Small intestine (tissue), 7 donors: ENCODE data around the gene NOP9. TPM values are rescaled to one million over a fixed set of nuclear protein-coding genes. Genes with fewer than 3 reads are reported as not detected.
"Not testable (repeated sequence)": the region's sequence is repeated elsewhere in the genome, so short reads cannot be mapped to it uniquely, and the experiment has no call there.

ENCODE experiments used
- DNase-seq, 2 donors: peaks; one replicate each; pipeline versions ENCODE4 v3.0.0 to v3.0.0-alpha.2; 2013
- FAIRE-seq: peaks from 2 replicates; lab custom pipeline; 2012; peaks lifted over from hg19 to GRCh38; lab: Jason Lieb, UNC
- H3K27ac ChIP-seq, 3 donors: one replicate each; pipeline ENCODE4 v1.5.1; 2013; ENCODE audit warnings: low read length in 2 of 3, mild to moderate bottlenecking in 2 of 3, control low read depth in 1 of 3, inconsistent platforms in 1 of 3, low read depth in 1 of 3, moderate library complexity in 1 of 3
- H3K27me3 ChIP-seq, 3 donors: one replicate each; pipeline ENCODE4 v1.6.1; 2013; ENCODE audit warnings: low read length in 3 of 3, inconsistent platforms in 1 of 3; ENCODE audit not compliant: control insufficient read depth in 3 of 3, insufficient read depth in 3 of 3
- H3K36me3 ChIP-seq, 3 donors: one replicate each; pipeline ENCODE4 v1.6.1; 2013; ENCODE audit warnings: low read length in 3 of 3, inconsistent platforms in 1 of 3, low read depth in 1 of 3, mild to moderate bottlenecking in 1 of 3, moderate library complexity in 1 of 3; ENCODE audit not compliant: control insufficient read depth in 3 of 3, insufficient read depth in 2 of 3
- H3K4me1 ChIP-seq, 3 donors: one replicate each; pipeline ENCODE4 v1.6.1; 2013; ENCODE audit warnings: low read length in 2 of 3, inconsistent platforms in 1 of 3, low read depth in 1 of 3, mild to moderate bottlenecking in 1 of 3, moderate library complexity in 1 of 3; ENCODE audit not compliant: control insufficient read depth in 3 of 3, insufficient read depth in 2 of 3
- H3K4me3 ChIP-seq, 3 donors: one replicate each; pipeline ENCODE4 v1.5.1; 2013; ENCODE audit warnings: low read length in 3 of 3, control low read depth in 1 of 3, inconsistent platforms in 1 of 3, low read depth in 1 of 3, mild to moderate bottlenecking in 1 of 3, moderate library complexity in 1 of 3
- H3K9me3 ChIP-seq, 2 donors: one replicate each; pipeline ENCODE4 v1.6.1; 2013; ENCODE audit warnings: low read depth in 1 of 2, low read length in 1 of 2; ENCODE audit not compliant: control insufficient read depth in 2 of 2, insufficient read depth in 1 of 2
- WGBS, 3 donors: extraction: QIAGEN DNeasy Blood & Tissue Kit; methylation state at CpG; one replicate each; pipeline ENCODE4 v1.1.7; 2013; 5-methylcytosine and 5-hydroxymethylcytosine counted together
- polyA plus RNA-seq, 4 donors: library from polyadenylated mRNA; stranded (reverse) in 3 of 4; unstranded in 1 of 4; fragments of 200-250 nt in 3 of 4; fragments of 120-200 nt in 1 of 4; gene quantifications; one replicate each; pipeline versions ENCODE4 v1.2.1 to v1.2.3, GENCODE V29; 2013
- donor health status: healthy with polysubstance abuse.
- donor health status: control.
- donor health status: control.
- donor health status: Bipolar disorder and iron deficiency.
- donor health status: healthy.

NOP9 gene
- polyA plus RNA-seq, 4 donors, result 9.7 to 22.5 (median 16.0) TPM

GRCh38 chr14:24327914-24328313, 28.3 kb downstream of the NOP9 start:
- H3K4me1 ChIP-seq, result peaks cover 0 to 14% (median 6%) of the 10 kb centered on the region in 3 donors
- not testable (repeated sequence) for FAIRE-seq, H3K9me3 ChIP-seq, H3K4me3 ChIP-seq, H3K36me3 ChIP-seq, DNase-seq, H3K27ac ChIP-seq
- 1 to 7% (median 4%) methylated on average over 9 of the region's 9 CpGs for WGBS, 3 donors
- H3K27me3 ChIP-seq, result peaks cover 0 to 27% (median 0%) of the 10 kb centered on the region in 3 donors

GRCh38 chr14:24329073-24329663, 29.5 kb downstream of the NOP9 start:
- Histone ChIP-seq H3K27me3 (peaks cover 0 to 39% (median 0%) of the 10 kb centered on the region in 3 donors), H3K4me3 (no peak overlapping the region), H3K9me3 (no peaks in the 10 kb centered on the region), H3K4me1 (peaks cover 0 to 24% (median 11%) of the 10 kb centered on the region in 3 donors), H3K27ac (peak overlapping the region in 1 of 3 donors; percentile 35), H3K36me3 (no peaks in the 10 kb centered on the region)
- WGBS, 3 donors, result 85 to 88% (median 88%) methylated on average over 12 of the region's 12 CpGs
- no peak for FAIRE-seq
- DNase-seq, result no peak

- Histone ChIP-seq H3K4me1 (peaks cover 0 to 29% (median 15%) of the 10 kb centered on the region in 3 donors), H3K4me3 (no peak overlapping the region), H3K36me3 (no peaks in the 10 kb centered on the region), H3K9me3 (no peaks in the 10 kb centered on the region), H3K27me3 (peaks cover 0 to 44% (median 0%) of the 10 kb centered on the region in 3 donors), H3K27ac (peak overlapping the region in 1 of 3 donors; percentile 22)
- WGBS, 3 donors, result 52 to 66% (median 59%) methylated on average over 9 of the region's 9 CpGs
- FAIRE-seq (no peak), DNase-seq (peak in 1 of 2 donors; percentile 52)
Observed at GRCh38 chr14:24329736-24330135, 30.1 kb downstream of the NOP9 start.

DNA sequence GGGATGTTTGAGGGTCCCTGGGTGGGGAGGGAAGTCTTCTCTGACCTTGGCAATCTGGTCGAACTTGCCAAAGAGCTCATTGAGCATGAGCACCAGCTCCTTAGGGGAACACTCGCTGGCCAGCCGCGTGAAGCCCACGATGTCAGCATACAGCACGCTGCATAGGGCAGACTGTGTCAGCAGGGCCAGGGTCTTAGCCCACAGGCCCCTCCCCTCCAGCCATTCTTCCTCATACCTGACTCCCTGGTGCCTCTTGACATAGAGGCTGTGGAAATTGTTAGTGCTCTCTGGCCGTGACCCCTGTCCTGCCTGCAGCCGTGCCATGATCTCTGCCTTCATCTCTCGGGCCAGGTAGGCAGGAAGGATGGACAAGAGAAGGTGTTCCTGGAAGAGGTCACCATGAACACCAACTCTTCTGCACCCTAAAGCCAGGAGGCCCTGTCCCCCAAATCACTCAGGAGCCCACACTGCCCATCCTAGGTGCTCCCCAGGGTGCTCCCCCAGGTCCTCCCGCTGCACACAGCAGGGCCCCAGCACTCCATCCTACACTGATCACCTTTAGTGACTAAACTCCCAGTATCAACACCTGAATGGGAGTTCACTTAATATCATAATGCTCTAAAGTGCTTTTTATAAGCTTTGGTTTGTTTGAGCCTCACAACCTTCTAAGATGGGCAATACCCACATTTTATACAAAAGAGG, 31.5 kb downstream of the NOP9 start:
- Histone ChIP-seq H3K27me3 (peaks cover 0 to 58% (median 0%) of the 10 kb centered on the region in 3 donors), H3K9me3 (no peaks in the 10 kb centered on the region), H3K4me3 (no peak overlapping the region), H3K36me3 (peaks cover 0 to 7% (median 0%) of the 10 kb centered on the region in 3 donors), H3K27ac (no peak overlapping the region), H3K4me1 (peaks cover 0 to 33% (median 15%) of the 10 kb centered on the region in 3 donors)
- DNase-seq (no peak), FAIRE-seq (no peak)
- WGBS, 3 donors, result 90 to 94% (median 90%) methylated on average over 10 of the region's 10 CpGs

- H3K4me1 ChIP-seq, result peaks cover 0 to 33% (median 15%) of the 10 kb centered on the region in 3 donors
- FAIRE-seq, result no peak
- WGBS, 3 donors, result 40 to 56% (median 53%) methylated on average over 26 of the region's 26 CpGs
- H3K9me3 ChIP-seq, result no peaks in the 10 kb centered on the region
- peaks cover 0 to 12% (median 3%) of the 10 kb centered on the region in 3 donors for H3K36me3 ChIP-seq
- peaks cover 0 to 59% (median 0%) of the 10 kb centered on the region in 3 donors for H3K27me3 ChIP-seq
- no peak overlapping the region for H3K4me3 ChIP-seq
- no peak for DNase-seq
- peak overlapping the region in 1 of 3 donors; percentile 12 for H3K27ac ChIP-seq
Observed at GRCh38 chr14:24331731-24332267, 32.1 kb downstream of the NOP9 start.

- Histone ChIP-seq H3K27ac (peak overlapping the region in 1 of 3 donors; percentile 55), H3K4me1 (peaks cover 0 to 33% (median 15%) of the 10 kb centered on the region in 3 donors), H3K27me3 (peaks cover 0 to 59% (median 0%) of the 10 kb centered on the region in 3 donors), H3K9me3 (no peaks in the 10 kb centered on the region), H3K36me3 (peaks cover 0 to 18% (median 7%) of the 10 kb centered on the region in 3 donors), H3K4me3 (peak overlapping the region in 2 of 3 donors; percentile 34 to 35)
- FAIRE-seq (no peak), DNase-seq (peak; percentile 84 to 88)
- 6 to 13% (median 7%) methylated on average over 53 to 56 of the region's 56 CpGs for WGBS, 3 donors
Observed at GRCh38 chr14:24332268-24332993, 32.8 kb downstream of the NOP9 start.

DNA sequence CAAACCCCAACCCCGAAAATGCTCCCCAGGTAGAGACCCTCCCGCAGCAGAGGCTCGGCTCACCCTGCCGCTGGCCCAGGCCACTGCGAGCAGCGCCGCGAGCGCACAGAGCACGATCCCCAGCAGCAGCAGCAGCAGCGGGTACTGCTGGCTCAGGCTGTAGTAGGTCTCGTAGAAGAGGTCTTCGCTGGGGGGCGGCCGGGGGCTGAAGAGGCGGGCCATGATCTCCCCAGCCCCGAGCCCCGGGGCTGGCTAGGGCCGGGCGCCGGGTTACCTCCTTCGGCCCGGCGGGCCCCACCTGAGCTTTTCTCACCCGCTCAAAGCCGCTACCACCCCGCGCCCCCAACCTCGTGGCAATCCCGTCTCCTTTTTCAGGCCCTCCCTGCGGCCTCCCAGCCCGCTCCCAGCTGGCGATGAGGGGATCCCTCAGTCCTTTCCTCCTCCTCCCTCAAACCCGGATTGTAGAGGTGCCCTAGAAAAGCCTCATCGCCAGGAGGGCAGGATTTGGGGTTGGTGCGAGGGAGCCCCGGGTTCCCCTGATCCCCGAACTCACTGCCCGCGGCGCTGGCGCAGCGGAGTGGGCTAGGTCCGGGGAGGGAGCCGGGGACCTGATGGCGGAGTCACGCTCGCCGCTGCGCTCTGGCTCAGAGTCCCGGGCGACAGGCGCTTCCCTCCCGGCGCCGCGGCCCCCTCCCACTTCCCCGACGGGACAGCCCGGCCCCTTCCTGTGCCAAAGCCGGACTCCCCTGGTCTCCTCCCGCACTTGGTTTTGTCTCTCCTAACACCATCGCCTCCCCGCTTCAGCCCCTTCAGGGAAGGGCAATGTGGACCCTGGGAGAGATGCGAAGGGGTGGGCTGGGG, 35.0 kb downstream of the NOP9 start, which contains the start of gene ADCY4:
TSS of gene ADCY4 (minus strand) at position 641 of the 861 bp plus-strand sequence. CDS start at position 222, 419 bp downstream.
- Histone ChIP-seq H3K36me3 (peaks cover 0 to 32% (median 7%) of the 10 kb centered on the region in 3 donors), H3K9me3 (no peaks in the 10 kb centered on the region), H3K4me3 (peak within 1 kb of the TSS; percentile 16 to 34 (median 33)), H3K27me3 (peaks cover 0 to 63% (median 0%) of the 10 kb centered on the region in 3 donors), H3K27ac (peak within 1 kb of the TSS in 1 of 3 donors; percentile 69), H3K4me1 (peaks cover 4 to 39% (median 24%) of the 10 kb centered on the region in 3 donors)
- no peak for FAIRE-seq
- peak in 1 of 2 donors; percentile 39 for DNase-seq
- 5 to 10% (median 6%) methylated on average over 44 to 65 of the region's 65 CpGs for WGBS, 3 donors
